ENCODE data around the gene ME3. TPM values are rescaled to one million over a fixed set of nuclear protein-coding genes. Genes with fewer than 3 reads are reported as not detected.

The ME3 gene
- total RNA-seq, 3 donors from 2014 or later (not counting 1 experiment from before 2014, with no cell fraction given) = 5.2 to 7.5 (median 6.9) TPM

- intact Hi-C loops (cut with micrococcal nuclease) = no loop called here
- no peak for DNase-seq
- no peaks in the 10 kb centered on the region for H3K9me3 ChIP-seq (ENCODE audit: control insufficient read depth, insufficient read depth, low read length)
- Mint-ChIP-seq H3K27ac (no peak overlapping the region), H3K9me3 (peaks cover 4 to 6% of the 10 kb centered on the region in 2 donors), H3K4me1 (no peaks in the 10 kb centered on the region), H3K36me3 (peaks cover 9% of the 10 kb centered on the region), H3K27me3 (ENCODE audit: low read depth in 2 of 2) (peaks cover 39 to 43% of the 10 kb centered on the region in 2 donors), H3K4me3 (no peak overlapping the region)
- no peaks in the 10 kb centered on the region for H3K36me3 ChIP-seq (ENCODE audit: control insufficient read depth, insufficient read depth, low read length)
- no peaks in the 10 kb centered on the region for H3K27me3 ChIP-seq (ENCODE audit: control insufficient read depth, insufficient read depth, low read length)
- no peak for ATAC-seq
- no peaks in the 10 kb centered on the region for H3K4me1 ChIP-seq (ENCODE audit: control insufficient read depth, insufficient read depth, low read length)
- no peak overlapping the region for H3K27ac ChIP-seq (ENCODE audit: low read length)
- H3K4me3 ChIP-seq (ENCODE audit: low read length) = no peak overlapping the region
- 90% methylated on average over 2 of the region's 2 CpGs for WGBS (ENCODE audit: insufficient coverage)
- no peak for TF ChIP-seq CTCF (IDR thresholded peaks at IDR 0.05)
These were observed 28.1 kb downstream of the ME3 start for GRCh38 chr11:86644291-86644690.

GRCh38 chr11:86641537-86642261, 30.7 kb downstream of the ME3 start:
- Histone ChIP-seq H3K27me3 (ENCODE audit: control insufficient read depth, insufficient read depth, low read length) (no peaks in the 10 kb centered on the region), H3K36me3 (ENCODE audit: control insufficient read depth, insufficient read depth, low read length) (no peaks in the 10 kb centered on the region), H3K4me3 (ENCODE audit: low read length) (no peak overlapping the region), H3K4me1 (ENCODE audit: control insufficient read depth, insufficient read depth, low read length) (peaks cover 11% of the 10 kb centered on the region), H3K27ac (ENCODE audit: low read length) (no peak overlapping the region), H3K9me3 (ENCODE audit: control insufficient read depth, insufficient read depth, low read length) (no peaks in the 10 kb centered on the region)
- H3K27ac Mint-ChIP-seq = no peak overlapping the region
- H3K4me3 Mint-ChIP-seq = no peak overlapping the region
- 100% methylated on average over 1 of the region's 1 CpG for WGBS (ENCODE audit: insufficient coverage)
- no peak for ATAC-seq
- intact Hi-C loops (cut with micrococcal nuclease) = no loop called here
- peaks cover 33 to 37% of the 10 kb centered on the region in 2 donors for H3K27me3 Mint-ChIP-seq (ENCODE audit: low read depth in 2 of 2)
- H3K36me3 Mint-ChIP-seq = no peaks in the 10 kb centered on the region
- peaks cover 17 to 22% of the 10 kb centered on the region in 2 donors for H3K4me1 Mint-ChIP-seq
- DNase-seq = no peak
- no peaks in the 10 kb centered on the region for H3K9me3 Mint-ChIP-seq
- no peak for TF ChIP-seq CTCF (IDR thresholded peaks at IDR 0.05)

- TF ChIP-seq CTCF (IDR thresholded peaks at IDR 0.05) = no peak
- no peaks in the 10 kb centered on the region for H3K27me3 ChIP-seq (ENCODE audit: control insufficient read depth, insufficient read depth, low read length)
- no peaks in the 10 kb centered on the region for H3K9me3 ChIP-seq (ENCODE audit: control insufficient read depth, insufficient read depth, low read length)
- 92% methylated on average over 1 of the region's 1 CpG for WGBS (ENCODE audit: insufficient coverage)
- H3K4me3 ChIP-seq (ENCODE audit: low read length) = no peak overlapping the region
- intact Hi-C loops (cut with micrococcal nuclease) = no loop called here
- Mint-ChIP-seq H3K27ac (no peak overlapping the region), H3K4me3 (no peak overlapping the region), H3K36me3 (no peaks in the 10 kb centered on the region), H3K4me1 (peaks cover 20 to 22% of the 10 kb centered on the region in 2 donors), H3K9me3 (no peaks in the 10 kb centered on the region), H3K27me3 (ENCODE audit: low read depth in 2 of 2) (peaks cover 29 to 44% of the 10 kb centered on the region in 2 donors)
- peaks cover 11% of the 10 kb centered on the region for H3K4me1 ChIP-seq (ENCODE audit: control insufficient read depth, insufficient read depth, low read length)
- no peak overlapping the region for H3K27ac ChIP-seq (ENCODE audit: low read length)
- ATAC-seq (no peak), DNase-seq (no peak)
- no peaks in the 10 kb centered on the region for H3K36me3 ChIP-seq (ENCODE audit: control insufficient read depth, insufficient read depth, low read length)
These were observed 33.3 kb downstream of the ME3 start for GRCh38 chr11:86639137-86639536.

- no peak overlapping the region for H3K4me3 Mint-ChIP-seq
- H3K4me1 Mint-ChIP-seq = peaks cover 20 to 22% of the 10 kb centered on the region in 2 donors
- H3K27me3 Mint-ChIP-seq (ENCODE audit: low read depth in 2 of 2) = peaks cover 31 to 47% of the 10 kb centered on the region in 2 donors
- no peaks in the 10 kb centered on the region for H3K9me3 Mint-ChIP-seq
- no peak for TF ChIP-seq CTCF (IDR thresholded peaks at IDR 0.05)
- ATAC-seq (no peak), DNase-seq (no peak)
- H3K9me3 ChIP-seq (ENCODE audit: control insufficient read depth, insufficient read depth, low read length) = no peaks in the 10 kb centered on the region
- H3K4me3 ChIP-seq (ENCODE audit: low read length) = no peak overlapping the region
- 88% methylated on average over 1 of the region's 1 CpG for WGBS (ENCODE audit: insufficient coverage)
- intact Hi-C loops (cut with micrococcal nuclease) = no loop called here
- peaks cover 11% of the 10 kb centered on the region for H3K4me1 ChIP-seq (ENCODE audit: control insufficient read depth, insufficient read depth, low read length)
- H3K36me3 ChIP-seq (ENCODE audit: control insufficient read depth, insufficient read depth, low read length) = no peaks in the 10 kb centered on the region
- no peaks in the 10 kb centered on the region for H3K27me3 ChIP-seq (ENCODE audit: control insufficient read depth, insufficient read depth, low read length)
- no peak overlapping the region for H3K27ac Mint-ChIP-seq
- no peaks in the 10 kb centered on the region for H3K36me3 Mint-ChIP-seq
- H3K27ac ChIP-seq (ENCODE audit: low read length) = no peak overlapping the region
These were observed 33.7 kb downstream of the ME3 start for GRCh38 chr11:86638673-86639072.
